Esophagus muscularis mucosa (tissue), 4 donors: Measurements from ENCODE around the gene CISD2.

Experiments
- CTCF ChIP-seq, 3 experiments: fragments of 200-600 bp in 2 of 3; fragments of 450-650 bp in 1 of 3; sonication (generic) in 2 of 3; IDR thresholded peaks; one replicate each; pipeline ENCODE4 v1.5.1; 2017 to 2019; ENCODE audit warnings: antibody characterized with exemption in 3 of 3, mild to moderate bottlenecking in 2 of 3, moderate library complexity in 1 of 3
- EP300 ChIP-seq: sonication (generic); formaldehyde crosslinking; IDR thresholded peaks from one replicate; pipeline ENCODE4 v1.6.1; 2017; ENCODE audit warnings: antibody characterized with exemption
- POLR2A ChIP-seq: fragments of 450-650 bp; IDR thresholded peaks from one replicate; pipeline ENCODE4 v1.6.1; 2017; ENCODE audit warnings: antibody characterized with exemption, moderate library complexity, mild to moderate bottlenecking, low read depth
- POLR2AphosphoS5 ChIP-seq, 2 donors: sonication (generic); formaldehyde crosslinking; IDR thresholded peaks; one replicate each; pipeline ENCODE4 v1.6.1; 2017; ENCODE audit warnings: antibody characterized with exemption in 2 of 2

- peak in 1 of 3 experiments; percentile 2 for TF ChIP-seq CTCF (IDR thresholded peaks at IDR 0.05)
- TF ChIP-seq POLR2A, result no peak
- TF ChIP-seq EP300, result no peak
- TF ChIP-seq POLR2AphosphoS5 (IDR thresholded peaks at IDR 0.05), result no peak
Measured at GRCh38 chr4:102868153-102868780, 525 bp upstream of the CISD2 start.
